NB4 (cell line): ENCODE results near the gene CABLES1.
A peak's percentile ranks its signal among the peaks of the same experiment; 100 is the strongest.

Experiments
- DNase-seq: peaks from one replicate; pipeline ENCODE4 v3.0.0; 2010; ENCODE audit warnings: low read depth
- H3K4me3 ChIP-seq: one replicate; pipeline ENCODE4 v1.5.1; 2011; ENCODE audit warnings: mild to moderate bottlenecking, low read depth, low read length, moderate library complexity
- MYC ChIP-seq: IDR thresholded peaks from 2 replicates; pipeline ENCODE4 v1.6.1; 2011; ENCODE audit warnings: low read depth, low read length
- POLR2A ChIP-seq: IDR thresholded peaks from 2 replicates; pipeline ENCODE4 v1.6.1; 2011; ENCODE audit warnings: mild to moderate bottlenecking; ENCODE audit not compliant: insufficient read length; ENCODE audit errors: extremely low read depth
- TF ChIP-seq, protein P1 (sequence below): IDR thresholded peaks from 2 replicates; pipeline ENCODE4 v1.6.1; 2011; ENCODE audit warnings: low read depth, low read length
- TF ChIP-seq, protein P2 (sequence below): IDR thresholded peaks from one replicate; pipeline ENCODE4 v1.5.1; 2012; ENCODE audit warnings: low read depth, low read length

CABLES1 gene

DNA sequence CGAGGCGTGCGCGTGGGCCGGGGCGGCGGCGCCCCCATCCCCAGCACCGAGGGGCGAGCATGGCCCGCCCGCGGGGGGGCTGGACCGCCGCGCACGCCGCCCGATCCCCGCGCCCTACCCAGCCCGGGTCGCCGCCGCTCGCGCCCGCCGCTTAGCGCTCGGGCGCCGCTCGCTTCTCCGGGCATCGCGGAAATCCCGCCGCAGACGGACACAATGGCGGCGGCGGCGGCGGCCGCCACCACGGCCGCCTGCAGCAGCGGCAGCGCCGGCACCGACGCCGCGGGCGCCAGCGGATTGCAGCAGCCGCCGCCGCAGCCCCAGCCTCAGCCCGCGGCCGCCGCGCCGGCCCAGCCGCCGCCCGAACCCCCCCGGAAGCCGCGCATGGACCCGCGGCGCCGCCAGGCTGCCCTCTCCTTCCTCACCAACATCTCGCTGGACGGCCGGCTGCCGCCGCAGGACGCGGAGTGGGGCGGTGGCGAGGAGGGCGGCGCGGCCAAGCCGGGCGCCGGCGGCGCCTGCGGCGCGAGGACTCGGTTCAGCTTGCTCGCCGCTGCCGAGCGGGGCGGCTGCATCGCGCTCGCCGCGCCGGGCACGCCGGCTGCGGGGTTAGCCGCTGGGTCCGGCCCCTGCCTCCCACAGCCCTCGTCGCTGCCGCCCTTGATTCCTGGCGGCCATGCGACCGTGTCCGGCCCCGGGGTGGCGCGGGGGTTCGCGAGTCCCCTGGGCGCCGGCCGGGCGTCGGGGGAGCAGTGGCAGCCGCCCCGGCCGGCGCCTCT, 453 bp downstream of the CABLES1 start:
- peak; percentile 48 for DNase-seq
- H3K4me3 ChIP-seq, result no peak overlapping the region
- TF ChIP-seq, protein P1, sequence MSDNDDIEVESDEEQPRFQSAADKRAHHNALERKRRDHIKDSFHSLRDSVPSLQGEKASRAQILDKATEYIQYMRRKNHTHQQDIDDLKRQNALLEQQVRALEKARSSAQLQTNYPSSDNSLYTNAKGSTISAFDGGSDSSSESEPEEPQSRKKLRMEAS, result no peak
- TF ChIP-seq MYC (no peak), POLR2A (no peak)
- TF ChIP-seq, protein P2, sequence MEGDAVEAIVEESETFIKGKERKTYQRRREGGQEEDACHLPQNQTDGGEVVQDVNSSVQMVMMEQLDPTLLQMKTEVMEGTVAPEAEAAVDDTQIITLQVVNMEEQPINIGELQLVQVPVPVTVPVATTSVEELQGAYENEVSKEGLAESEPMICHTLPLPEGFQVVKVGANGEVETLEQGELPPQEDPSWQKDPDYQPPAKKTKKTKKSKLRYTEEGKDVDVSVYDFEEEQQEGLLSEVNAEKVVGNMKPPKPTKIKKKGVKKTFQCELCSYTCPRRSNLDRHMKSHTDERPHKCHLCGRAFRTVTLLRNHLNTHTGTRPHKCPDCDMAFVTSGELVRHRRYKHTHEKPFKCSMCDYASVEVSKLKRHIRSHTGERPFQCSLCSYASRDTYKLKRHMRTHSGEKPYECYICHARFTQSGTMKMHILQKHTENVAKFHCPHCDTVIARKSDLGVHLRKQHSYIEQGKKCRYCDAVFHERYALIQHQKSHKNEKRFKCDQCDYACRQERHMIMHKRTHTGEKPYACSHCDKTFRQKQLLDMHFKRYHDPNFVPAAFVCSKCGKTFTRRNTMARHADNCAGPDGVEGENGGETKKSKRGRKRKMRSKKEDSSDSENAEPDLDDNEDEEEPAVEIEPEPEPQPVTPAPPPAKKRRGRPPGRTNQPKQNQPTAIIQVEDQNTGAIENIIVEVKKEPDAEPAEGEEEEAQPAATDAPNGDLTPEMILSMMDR, result no peak

DNA sequence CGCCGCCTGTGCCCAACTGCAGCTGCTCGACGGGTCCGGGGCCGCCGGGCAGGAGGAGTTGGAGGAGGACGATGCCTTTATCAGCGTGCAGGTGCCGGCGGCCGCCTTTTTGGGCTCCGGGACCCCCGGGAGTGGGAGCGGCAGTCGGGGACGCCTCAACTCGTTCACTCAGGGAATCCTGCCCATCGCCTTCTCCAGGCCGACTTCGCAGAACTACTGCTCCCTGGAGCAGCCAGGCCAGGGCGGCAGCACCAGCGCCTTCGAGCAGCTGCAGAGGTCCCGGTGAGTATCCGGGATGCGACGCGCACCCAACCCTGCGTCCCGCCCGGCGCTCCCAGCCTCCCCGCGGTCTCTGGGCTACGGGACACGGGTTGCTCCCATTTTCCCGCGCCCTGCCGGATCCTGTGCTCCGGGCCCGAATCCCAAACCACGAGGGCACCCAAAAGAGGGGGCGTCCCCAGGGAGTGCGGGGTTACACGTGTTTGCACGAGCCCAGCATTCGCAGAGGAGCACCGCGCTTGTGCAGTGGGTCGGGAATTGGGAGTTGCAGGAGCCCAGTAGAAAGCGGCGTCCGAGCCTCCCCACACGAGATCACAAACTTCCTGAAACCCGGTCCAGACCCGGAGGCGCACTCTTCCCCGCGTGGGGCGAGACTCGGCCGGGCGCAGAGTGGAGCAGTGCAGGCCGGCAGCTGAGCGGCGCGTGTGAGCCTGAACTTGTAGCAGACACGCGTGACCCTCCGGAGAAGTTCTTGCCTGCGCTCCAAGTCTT, 1.2 kb downstream of the CABLES1 start:
- peak overlapping the region; percentile 54 for H3K4me3 ChIP-seq
- DNase-seq, result peak; percentile 62
- TF ChIP-seq, protein P2, result no peak
- TF ChIP-seq POLR2A (no peak), MYC (no peak)
- TF ChIP-seq, protein P1, result no peak

DNA sequence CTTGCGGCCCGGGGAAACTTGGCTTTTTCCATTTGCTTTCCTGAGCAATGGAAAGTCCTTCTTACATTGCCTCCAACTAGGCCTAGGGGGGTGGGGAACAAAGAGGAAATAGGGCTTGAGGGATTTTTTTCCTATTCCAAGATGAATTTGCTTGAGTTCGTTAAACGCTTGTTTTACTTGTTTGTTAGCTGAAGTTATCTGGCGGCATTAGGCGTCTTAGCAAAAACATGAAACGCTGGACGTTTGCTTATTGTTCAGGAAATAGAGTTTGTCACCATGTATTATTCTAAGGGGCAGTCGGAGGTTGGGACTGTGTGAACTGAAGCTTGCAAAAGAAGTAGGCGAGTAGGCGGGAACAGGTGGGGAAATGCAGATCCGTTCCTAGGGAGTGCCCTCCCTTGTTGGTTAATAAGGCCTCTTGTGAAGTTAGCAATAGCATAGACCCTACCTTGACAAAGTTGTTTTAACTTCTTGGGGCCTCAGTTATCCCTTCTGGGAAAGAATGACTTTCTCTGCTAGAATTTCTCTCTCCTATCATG, 1.9 kb downstream of the CABLES1 start:
- TF ChIP-seq, protein P1, result no peak
- TF ChIP-seq MYC (no peak), POLR2A (no peak)
- TF ChIP-seq, protein P2, result no peak
- DNase-seq, result peak; percentile 66
- peak overlapping the region; percentile 54 for H3K4me3 ChIP-seq

DNA sequence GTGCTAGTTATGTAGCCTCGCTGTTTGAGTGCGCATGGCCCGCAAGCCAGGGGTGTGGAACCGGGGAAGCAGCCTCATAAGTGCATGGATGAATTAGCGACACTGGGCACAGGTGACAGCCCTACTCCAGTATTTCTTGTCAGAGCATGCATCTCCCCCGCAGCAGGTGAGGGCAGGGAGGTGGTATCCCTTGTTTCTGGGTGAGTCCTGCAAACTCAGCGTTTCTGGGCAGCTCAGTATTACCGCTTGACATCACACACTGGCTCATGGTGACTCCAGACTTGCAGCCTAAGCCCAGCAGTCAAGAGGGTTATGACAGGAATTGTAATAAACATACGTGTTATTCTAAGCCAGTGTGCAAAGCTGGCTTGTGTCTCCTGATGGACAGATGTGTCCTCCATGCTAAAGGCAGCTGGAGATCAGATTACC, 2.5 kb downstream of the CABLES1 start:
- peak overlapping the region; percentile 54 for H3K4me3 ChIP-seq
- TF ChIP-seq, protein P1, result no peak
- TF ChIP-seq, protein P2, result no peak
- TF ChIP-seq POLR2A (no peak), MYC (no peak)
- no peak for DNase-seq

DNA sequence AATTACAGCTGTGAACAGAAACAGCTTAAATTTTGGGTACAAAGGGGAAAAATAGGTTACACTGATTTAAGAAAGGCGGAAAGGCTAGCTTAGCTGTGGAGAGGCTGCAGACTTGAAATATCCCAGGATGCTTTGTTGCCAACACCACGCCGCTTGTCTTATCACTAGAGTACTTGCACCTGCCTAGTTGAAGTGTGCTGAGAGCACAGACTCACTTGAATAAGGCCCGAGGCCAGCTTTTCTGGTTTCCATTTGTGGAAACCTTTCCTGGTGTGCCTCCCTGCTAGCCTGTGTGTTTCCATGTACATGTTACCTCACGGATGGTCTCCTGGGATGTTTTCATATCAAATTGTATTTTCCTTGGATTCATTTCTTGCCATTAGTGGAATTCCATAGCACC, 3.2 kb downstream of the CABLES1 start:
- H3K4me3 ChIP-seq, result no peak overlapping the region
- no peak for DNase-seq
- TF ChIP-seq, protein P2, result no peak
- TF ChIP-seq, protein P1, result no peak
- TF ChIP-seq MYC, result no peak
- TF ChIP-seq POLR2A, result no peak
